Colonic mucosa (tissue), 4 donors: ENCODE measurements around the gene EXD3. TPM values are rescaled to one million over a fixed set of nuclear protein-coding genes. Genes with fewer than 3 reads are reported as not detected.
A peak's percentile ranks its signal among the peaks of the same experiment; 100 is the strongest.

ENCODE experiments used
- DNase-seq: peaks from one replicate; pipeline ENCODE4 v3.0.0-alpha.2; 2020
- H3K27ac ChIP-seq: fragments of 200-600 bp; one replicate; pipeline ENCODE4 v1.8.0; 2021
- H3K27me3 ChIP-seq: fragments of 200-600 bp; one replicate; pipeline ENCODE4 v1.8.0; 2021
- H3K36me3 ChIP-seq: fragments of 200-600 bp; one replicate; pipeline ENCODE4 v1.8.0; 2021
- H3K4me1 ChIP-seq: fragments of 200-600 bp; one replicate; pipeline ENCODE4 v1.8.0; 2021; ENCODE audit warnings: mild to moderate bottlenecking
- H3K4me3 ChIP-seq: fragments of 200-600 bp; one replicate; pipeline ENCODE4 v1.8.0; 2021
- H3K9ac ChIP-seq, 2 donors: one replicate each; pipeline ENCODE4 v1.7.0; 2013; ENCODE audit warnings: control low read depth in 2 of 2, low read depth in 2 of 2, low read length in 2 of 2
- H3K9me3 ChIP-seq: fragments of 200-600 bp; one replicate; pipeline ENCODE4 v1.8.0; 2021
- CTCF ChIP-seq: fragments of 200-600 bp; IDR thresholded peaks from one replicate; pipeline ENCODE4 v1.8.0; 2022; ENCODE audit warnings: antibody characterized with exemption, mild to moderate bottlenecking
- intact Hi-C: fragments of 100-400 bp; cut with DNase I; formaldehyde crosslinking; loops from one replicate; pipeline ENCODE4 v1.14.1; 2022
- total RNA-seq, 2 donors: library from RNA; stranded (reverse); fragmentation: NEBNext Ultra II Directional in 1 of 2; extraction: Animal tissue kit (Norgen Biotek cat#: 25700) in 1 of 2; gene quantifications; one replicate each; pipeline ENCODE4 v1.2.1, GENCODE V29; 2021
- donor health status: healthy.
- donor health status: DM: no; HTN: no; CAD: no.
- donor health status: DM: no; HTN: no; CAD: no.

Gene EXD3
- total RNA-seq, 2 donors from 2014 or later, result 34.9 to 36.4 TPM

- TF ChIP-seq CTCF, result no peak
- Histone ChIP-seq H3K9ac (no peak overlapping the region), H3K27me3 (no peaks in the 10 kb centered on the region), H3K4me3 (no peak overlapping the region), H3K27ac (no peak overlapping the region), H3K36me3 (no peaks in the 10 kb centered on the region), H3K9me3 (no peaks in the 10 kb centered on the region), H3K4me1 (peaks cover 17% of the 10 kb centered on the region)
- no peak for DNase-seq
- intact Hi-C loops, result no loop called here
Measured at GRCh38 chr9:137271696-137272076, 151.3 kb downstream of the EXD3 start.

- no peaks in the 10 kb centered on the region for H3K27me3 ChIP-seq
- H3K4me3 ChIP-seq, result no peak overlapping the region
- H3K36me3 ChIP-seq, result peaks cover 3% of the 10 kb centered on the region
- intact Hi-C loops, result no loop called here
- H3K9ac ChIP-seq, result no peak overlapping the region
- DNase-seq, result no peak
- H3K27ac ChIP-seq, result no peak overlapping the region
- TF ChIP-seq CTCF, result no peak
- H3K4me1 ChIP-seq, result peaks cover 12% of the 10 kb centered on the region
- H3K9me3 ChIP-seq, result no peaks in the 10 kb centered on the region
Measured at GRCh38 chr9:137270929-137271695, 151.8 kb downstream of the EXD3 start.

- TF ChIP-seq CTCF, result no peak
- H3K9ac ChIP-seq, result peak overlapping the region in 1 of 2 donors; percentile 69
- H3K27ac ChIP-seq, result peak overlapping the region; percentile 40
- intact Hi-C loops, result no loop called here
- peak; percentile 69 for DNase-seq
- H3K27me3 ChIP-seq, result no peaks in the 10 kb centered on the region
- peaks cover 10% of the 10 kb centered on the region for H3K36me3 ChIP-seq
- no peaks in the 10 kb centered on the region for H3K9me3 ChIP-seq
- peaks cover 12% of the 10 kb centered on the region for H3K4me1 ChIP-seq
- H3K4me3 ChIP-seq, result peak overlapping the region; percentile 1
Measured at GRCh38 chr9:137269231-137269772, 153.7 kb downstream of the EXD3 start.

GRCh38 chr9:137268538-137269201, 154.3 kb downstream of the EXD3 start:
- peak overlapping the region; percentile 40 for H3K27ac ChIP-seq
- intact Hi-C loops, result no loop called here
- peaks cover 14% of the 10 kb centered on the region for H3K36me3 ChIP-seq
- H3K27me3 ChIP-seq, result no peaks in the 10 kb centered on the region
- DNase-seq, result no peak
- peak overlapping the region in 1 of 2 donors; percentile 69 for H3K9ac ChIP-seq
- H3K4me1 ChIP-seq, result peaks cover 12% of the 10 kb centered on the region
- TF ChIP-seq CTCF, result no peak
- peak overlapping the region; percentile 1 for H3K4me3 ChIP-seq
- H3K9me3 ChIP-seq, result no peaks in the 10 kb centered on the region

- Histone ChIP-seq H3K27ac (no peak overlapping the region), H3K4me3 (no peak overlapping the region), H3K27me3 (no peaks in the 10 kb centered on the region), H3K36me3 (peaks cover 14% of the 10 kb centered on the region), H3K9me3 (no peaks in the 10 kb centered on the region), H3K9ac (no peak overlapping the region), H3K4me1 (peaks cover 12% of the 10 kb centered on the region)
- TF ChIP-seq CTCF, result no peak
- no peak for DNase-seq
- intact Hi-C loops, result no loop called here
Measured at GRCh38 chr9:137267933-137268355, 155.0 kb downstream of the EXD3 start.
